SH-SY5Y (cell line): ENCODE results near the gene SRRM4.
A peak's percentile ranks its signal among the peaks of the same experiment; 100 is the strongest.

ENCODE experiments used
- GATA2 ChIP-seq: IDR thresholded peaks from 2 replicates; pipeline ENCODE4 v1.6.1; 2011; ENCODE audit warnings: mild to moderate bottlenecking, low read depth, low read length
- GATA3 ChIP-seq: IDR thresholded peaks from 2 replicates; pipeline ENCODE4 v1.6.1; 2011; ENCODE audit warnings: low read depth, mild to moderate bottlenecking, low read length, moderate library complexity

DNA sequence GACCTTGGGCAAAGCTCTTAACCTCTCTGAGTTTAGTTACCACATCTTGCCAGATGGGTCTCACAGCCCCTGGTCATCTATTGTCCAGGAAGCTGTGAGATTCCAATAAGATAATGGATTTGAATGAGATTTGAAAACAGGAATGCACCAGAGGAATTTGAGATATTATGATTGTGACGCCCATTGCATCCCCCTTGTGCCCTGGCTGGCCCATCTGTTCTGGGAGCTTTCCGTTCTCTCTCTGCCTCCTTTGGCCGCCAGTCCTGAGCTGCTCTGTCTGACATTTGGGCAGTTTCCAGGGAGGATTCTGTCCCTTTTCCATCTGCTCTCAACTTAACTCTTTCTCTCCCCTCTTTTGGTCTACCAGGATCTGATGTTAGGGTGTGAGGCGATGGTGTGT lies 24.6 kb downstream of the SRRM4 start:
- TF ChIP-seq GATA2 (peak; percentile 75), GATA3 (no peak; the same call in 1 of the 2 replicates)
